ENCODE results near the gene KRTAP4-6. TPM values are rescaled to one million over a fixed set of nuclear protein-coding genes. Genes with fewer than 3 reads are reported as not detected.

Gene KRTAP4-6
- total RNA-seq, 6 experiments from 2014 or later = not detected

DNA sequence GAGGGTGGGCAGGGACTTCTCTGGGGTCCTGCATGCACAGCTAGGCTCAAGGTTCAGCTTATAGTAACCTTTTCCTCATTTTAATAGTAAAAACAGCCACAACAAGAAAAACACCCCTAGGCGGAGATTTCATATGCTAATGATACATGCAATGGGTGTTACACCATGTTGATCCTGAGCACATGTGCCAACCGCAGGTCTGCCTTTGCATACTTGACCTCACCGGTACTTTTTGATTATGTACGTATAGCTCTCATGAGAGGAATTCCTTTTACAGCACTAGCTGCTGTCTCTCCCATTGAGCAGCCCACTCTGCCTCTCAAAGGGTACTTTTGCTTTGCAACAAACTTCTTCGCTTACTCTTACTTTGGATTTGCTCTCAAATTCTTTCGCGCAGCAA lies 44.3 kb downstream of the KRTAP4-6 start:
- Mint-ChIP-seq H3K4me1 (ENCODE audit: low read depth) (peaks cover 61% of the 10 kb centered on the region), H3K4me3 (no peak overlapping the region), H3K9me3 (peaks cover 8% of the 10 kb centered on the region), H3K27me3 (ENCODE audit: insufficient read depth) (no peaks in the 10 kb centered on the region), H3K27ac (no peak overlapping the region), H3K36me3 (ENCODE audit: low read depth) (peaks cover 7% of the 10 kb centered on the region; the same call in 1 of the 2 replicates)
- no peak for DNase-seq
- TF ChIP-seq, protein P1, sequence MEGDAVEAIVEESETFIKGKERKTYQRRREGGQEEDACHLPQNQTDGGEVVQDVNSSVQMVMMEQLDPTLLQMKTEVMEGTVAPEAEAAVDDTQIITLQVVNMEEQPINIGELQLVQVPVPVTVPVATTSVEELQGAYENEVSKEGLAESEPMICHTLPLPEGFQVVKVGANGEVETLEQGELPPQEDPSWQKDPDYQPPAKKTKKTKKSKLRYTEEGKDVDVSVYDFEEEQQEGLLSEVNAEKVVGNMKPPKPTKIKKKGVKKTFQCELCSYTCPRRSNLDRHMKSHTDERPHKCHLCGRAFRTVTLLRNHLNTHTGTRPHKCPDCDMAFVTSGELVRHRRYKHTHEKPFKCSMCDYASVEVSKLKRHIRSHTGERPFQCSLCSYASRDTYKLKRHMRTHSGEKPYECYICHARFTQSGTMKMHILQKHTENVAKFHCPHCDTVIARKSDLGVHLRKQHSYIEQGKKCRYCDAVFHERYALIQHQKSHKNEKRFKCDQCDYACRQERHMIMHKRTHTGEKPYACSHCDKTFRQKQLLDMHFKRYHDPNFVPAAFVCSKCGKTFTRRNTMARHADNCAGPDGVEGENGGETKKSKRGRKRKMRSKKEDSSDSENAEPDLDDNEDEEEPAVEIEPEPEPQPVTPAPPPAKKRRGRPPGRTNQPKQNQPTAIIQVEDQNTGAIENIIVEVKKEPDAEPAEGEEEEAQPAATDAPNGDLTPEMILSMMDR (IDR thresholded peaks at IDR 0.05) = no peak

Other genes starting within 250 kb of the KRTAP4-6 start
- gene KRT23, start 202.9 kb downstream of the KRTAP4-6 start, total RNA-seq (2021; fragmentation: NEBNext Ultra II Directional; extraction: Animal tissue kit (Norgen Biotek cat#: 25700)) = under 1 TPM in 1 of 6 experiments, not detected in 5; 0.14 TPM
- gene KRT39, start 173.6 kb downstream of the KRTAP4-6 start, total RNA-seq (2021; fragmentation: NEBNext Ultra II Directional; extraction: Animal tissue kit (Norgen Biotek cat#: 25700)) = not detected
- not detected for gene KRT40, start 156.2 kb downstream of the KRTAP4-6 start, total RNA-seq (2021; fragmentation: NEBNext Ultra II Directional; extraction: Animal tissue kit (Norgen Biotek cat#: 25700))
- gene KRTAP3-3, start 146.4 kb downstream of the KRTAP4-6 start, total RNA-seq (2021; fragmentation: NEBNext Ultra II Directional; extraction: Animal tissue kit (Norgen Biotek cat#: 25700)) = not detected
- not detected for gene KRTAP3-2, start 140.6 kb downstream of the KRTAP4-6 start, total RNA-seq (2021; fragmentation: NEBNext Ultra II Directional; extraction: Animal tissue kit (Norgen Biotek cat#: 25700))
- gene KRTAP3-1, start 131.4 kb downstream of the KRTAP4-6 start, total RNA-seq (2021; fragmentation: NEBNext Ultra II Directional; extraction: Animal tissue kit (Norgen Biotek cat#: 25700)) = 10 to 100 TPM in 1 of 6 experiments, 1 to 10 TPM in 5; 2.5 to 10.2 (median 3.3) TPM
- gene KRTAP1-5, start 113.3 kb downstream of the KRTAP4-6 start, total RNA-seq (2021; fragmentation: NEBNext Ultra II Directional; extraction: Animal tissue kit (Norgen Biotek cat#: 25700)) = 100 to 1,000 TPM in 1 of 6 experiments, 10 to 100 TPM in 5; 61.6 to 114 (median 76.8) TPM
- not detected for gene KRTAP1-4, start 110.3 kb downstream of the KRTAP4-6 start, total RNA-seq (2021; fragmentation: NEBNext Ultra II Directional; extraction: Animal tissue kit (Norgen Biotek cat#: 25700))
- not detected for gene KRTAP1-3, start 105.7 kb downstream of the KRTAP4-6 start, total RNA-seq (2021; fragmentation: NEBNext Ultra II Directional; extraction: Animal tissue kit (Norgen Biotek cat#: 25700))
- gene KRTAP1-1, start 99.1 kb downstream of the KRTAP4-6 start, total RNA-seq (2021; fragmentation: NEBNext Ultra II Directional; extraction: Animal tissue kit (Norgen Biotek cat#: 25700)) = 1 to 10 TPM in 1 of 6 experiments, under 1 TPM in 5; 0.21 to 1.1 (median 0.50) TPM
- gene KRTAP2-1, start 93.2 kb downstream of the KRTAP4-6 start, total RNA-seq (2021; fragmentation: NEBNext Ultra II Directional; extraction: Animal tissue kit (Norgen Biotek cat#: 25700)) = under 1 TPM in 1 of 6 experiments, not detected in 5; 0.38 TPM
- gene KRTAP2-2, start 85.3 kb downstream of the KRTAP4-6 start, total RNA-seq (2021; fragmentation: NEBNext Ultra II Directional; extraction: Animal tissue kit (Norgen Biotek cat#: 25700)) = under 1 TPM in 4 of 6 experiments, not detected in 2; 0.46 to 0.96 (median 0.53) TPM
- 100 to 1,000 TPM in 1 of 6 experiments, 10 to 100 TPM in 5; 30.3 to 105 (median 44.4) TPM for gene KRTAP2-3, start 80.4 kb downstream of the KRTAP4-6 start, total RNA-seq (2021; fragmentation: NEBNext Ultra II Directional; extraction: Animal tissue kit (Norgen Biotek cat#: 25700))
- gene KRTAP2-4, start 74.7 kb downstream of the KRTAP4-6 start, total RNA-seq (2021; fragmentation: NEBNext Ultra II Directional; extraction: Animal tissue kit (Norgen Biotek cat#: 25700)) = not detected
- gene KRTAP4-7, start 56.4 kb downstream of the KRTAP4-6 start, total RNA-seq (2021; fragmentation: NEBNext Ultra II Directional; extraction: Animal tissue kit (Norgen Biotek cat#: 25700)) = not detected
- gene KRTAP4-8, start 42.4 kb downstream of the KRTAP4-6 start, total RNA-seq (2021; fragmentation: NEBNext Ultra II Directional; extraction: Animal tissue kit (Norgen Biotek cat#: 25700)) = not detected
- not detected for gene KRTAP4-16, start 38.3 kb downstream of the KRTAP4-6 start, total RNA-seq (2021; fragmentation: NEBNext Ultra II Directional; extraction: Animal tissue kit (Norgen Biotek cat#: 25700))
- under 1 TPM in 2 of 6 experiments, not detected in 4; 0.85 to 0.90 TPM for gene KRTAP4-9, start 35.2 kb downstream of the KRTAP4-6 start, total RNA-seq (2021; fragmentation: NEBNext Ultra II Directional; extraction: Animal tissue kit (Norgen Biotek cat#: 25700))
- gene KRTAP4-11, start 22.2 kb downstream of the KRTAP4-6 start, total RNA-seq (2021; fragmentation: NEBNext Ultra II Directional; extraction: Animal tissue kit (Norgen Biotek cat#: 25700)) = not detected
- 1 to 10 TPM; 6.1 to 8.4 (median 6.7) TPM for gene KRTAP4-12, start 16.4 kb downstream of the KRTAP4-6 start, total RNA-seq (2021; fragmentation: NEBNext Ultra II Directional; extraction: Animal tissue kit (Norgen Biotek cat#: 25700))
- gene KRTAP4-5, start 9.3 kb upstream of the KRTAP4-6 start, total RNA-seq (2021; fragmentation: NEBNext Ultra II Directional; extraction: Animal tissue kit (Norgen Biotek cat#: 25700)) = not detected
- not detected for gene KRTAP4-4, start 20.2 kb upstream of the KRTAP4-6 start, total RNA-seq (2021; fragmentation: NEBNext Ultra II Directional; extraction: Animal tissue kit (Norgen Biotek cat#: 25700))
- gene KRTAP4-3, start 27.7 kb upstream of the KRTAP4-6 start, total RNA-seq (2021; fragmentation: NEBNext Ultra II Directional; extraction: Animal tissue kit (Norgen Biotek cat#: 25700)) = not detected
- not detected for gene KRTAP4-2, start 37.7 kb upstream of the KRTAP4-6 start, total RNA-seq (2021; fragmentation: NEBNext Ultra II Directional; extraction: Animal tissue kit (Norgen Biotek cat#: 25700))
- not detected for gene KRTAP4-1, start 44.4 kb upstream of the KRTAP4-6 start, total RNA-seq (2021; fragmentation: NEBNext Ultra II Directional; extraction: Animal tissue kit (Norgen Biotek cat#: 25700))
- gene KRTAP9-1, start 49.3 kb upstream of the KRTAP4-6 start, total RNA-seq (2021; fragmentation: NEBNext Ultra II Directional; extraction: Animal tissue kit (Norgen Biotek cat#: 25700)) = not detected
- not detected for gene KRTAP9-2, start 86.1 kb upstream of the KRTAP4-6 start, total RNA-seq (2021; fragmentation: NEBNext Ultra II Directional; extraction: Animal tissue kit (Norgen Biotek cat#: 25700))
- gene KRTAP9-3, start 91.9 kb upstream of the KRTAP4-6 start, total RNA-seq (2021; fragmentation: NEBNext Ultra II Directional; extraction: Animal tissue kit (Norgen Biotek cat#: 25700)) = not detected
- not detected for gene KRTAP9-8, start 97.5 kb upstream of the KRTAP4-6 start, total RNA-seq (2021; fragmentation: NEBNext Ultra II Directional; extraction: Animal tissue kit (Norgen Biotek cat#: 25700))
- not detected for gene KRTAP9-4, start 109.1 kb upstream of the KRTAP4-6 start, total RNA-seq (2021; fragmentation: NEBNext Ultra II Directional; extraction: Animal tissue kit (Norgen Biotek cat#: 25700))
- gene KRTAP9-9, start 114.8 kb upstream of the KRTAP4-6 start, total RNA-seq (2021; fragmentation: NEBNext Ultra II Directional; extraction: Animal tissue kit (Norgen Biotek cat#: 25700)) = not detected
- gene KRTAP9-6, start 124.8 kb upstream of the KRTAP4-6 start, total RNA-seq (2021; fragmentation: NEBNext Ultra II Directional; extraction: Animal tissue kit (Norgen Biotek cat#: 25700)) = not detected
- gene KRTAP9-7, start 135.2 kb upstream of the KRTAP4-6 start, total RNA-seq (2021; fragmentation: NEBNext Ultra II Directional; extraction: Animal tissue kit (Norgen Biotek cat#: 25700)) = not detected
- not detected for gene KRTAP29-1, start 162.3 kb upstream of the KRTAP4-6 start, total RNA-seq (2021; fragmentation: NEBNext Ultra II Directional; extraction: Animal tissue kit (Norgen Biotek cat#: 25700))
- not detected for gene KRTAP16-1, start 168.8 kb upstream of the KRTAP4-6 start, total RNA-seq (2021; fragmentation: NEBNext Ultra II Directional; extraction: Animal tissue kit (Norgen Biotek cat#: 25700))
- gene KRTAP17-1, start 175.2 kb upstream of the KRTAP4-6 start, total RNA-seq (2021; fragmentation: NEBNext Ultra II Directional; extraction: Animal tissue kit (Norgen Biotek cat#: 25700)) = not detected
- not detected for gene KRT33A, start 210.3 kb upstream of the KRTAP4-6 start, total RNA-seq (2021; fragmentation: NEBNext Ultra II Directional; extraction: Animal tissue kit (Norgen Biotek cat#: 25700))
- gene KRT33B, start 229.3 kb upstream of the KRTAP4-6 start, total RNA-seq (2021; fragmentation: NEBNext Ultra II Directional; extraction: Animal tissue kit (Norgen Biotek cat#: 25700)) = 1 to 10 TPM in 2 of 6 experiments, under 1 TPM in 4; 0.75 to 2.5 (median 0.96) TPM
- 100 to 1,000 TPM in 2 of 6 experiments, 10 to 100 TPM in 4; 58.8 to 247 (median 71.3) TPM for gene KRT34, start 241.8 kb upstream of the KRTAP4-6 start, total RNA-seq (2021; fragmentation: NEBNext Ultra II Directional; extraction: Animal tissue kit (Norgen Biotek cat#: 25700))

Measured in HFFc6 (cell line).